ENCODE data around the gene BCLAF3. TPM values are rescaled to one million over a fixed set of nuclear protein-coding genes. Genes with fewer than 3 reads are reported as not detected.
A peak's percentile ranks its signal among the peaks of the same experiment; 100 is the strongest.

Gene BCLAF3
- polyA plus RNA-seq (ENCODE audit: insufficient read length), result 20.4 TPM
- long read RNA-seq, donor 1, result 0 reads
- long read RNA-seq, donor 2, result 0 reads
- long read RNA-seq, donor 3, result 0 reads
- long read RNA-seq, donor 4, result 0 reads
- long read RNA-seq, donor 5, result 0 reads
- long read RNA-seq, donor 6, result 0 reads
- long read RNA-seq, donor 7, result 0 reads
- long read RNA-seq, donor 8, result 0 reads

GRCh38 chrX:19990556-19991349, at the start of gene BCLAF3:
Gene BCLAF3 (minus strand): TSS chrX:19991061. CDS start chrX:19970264, 20,797 bp downstream.
- DNase-seq, result peak; percentile 82

- DNase-seq, result no peak
These were observed 48.1 kb upstream of the BCLAF3 start for GRCh38 chrX:20038966-20039365.

- DNase-seq, result no peak
These were observed 46.3 kb upstream of the BCLAF3 start for GRCh38 chrX:20037186-20037585.

- DNase-seq, result no peak
These were observed 41.3 kb upstream of the BCLAF3 start for GRCh38 chrX:20032201-20032600.

GRCh38 chrX:20029728-20030127, 38.9 kb upstream of the BCLAF3 start:
- DNase-seq, result peak; percentile 1

GRCh38 chrX:20028588-20028987, 37.7 kb upstream of the BCLAF3 start:
- DNase-seq, result no peak

GRCh38 chrX:20026278-20026677, 35.4 kb upstream of the BCLAF3 start:
- DNase-seq, result no peak

- no peak for DNase-seq
These were observed 29.0 kb upstream of the BCLAF3 start for GRCh38 chrX:20019672-20020365.

GRCh38 chrX:20016616-20016945, 25.7 kb upstream of the BCLAF3 start:
- DNase-seq, result no peak

GRCh38 chrX:20015945-20016615, 25.2 kb upstream of the BCLAF3 start:
- no peak for DNase-seq

GRCh38 chrX:20015422-20015821, 24.6 kb upstream of the BCLAF3 start:
- no peak for DNase-seq

- DNase-seq, result no peak
These were observed 20.7 kb upstream of the BCLAF3 start for GRCh38 chrX:20011608-20012007.

GRCh38 chrX:20007962-20008622, 17.2 kb upstream of the BCLAF3 start:
- no peak for DNase-seq

GRCh38 chrX:20005883-20006282, 15.0 kb upstream of the BCLAF3 start:
- no peak for DNase-seq

- DNase-seq, result no peak
These were observed 10.7 kb upstream of the BCLAF3 start for GRCh38 chrX:20001588-20001987.

GRCh38 chrX:19991350-19991718, 473 bp upstream of the BCLAF3 start:
- no peak for DNase-seq

- DNase-seq, result no peak
These were observed 708 bp downstream of the BCLAF3 start for GRCh38 chrX:19990151-19990555.

GRCh38 chrX:19987856-19988255, 3.0 kb downstream of the BCLAF3 start:
- no peak for DNase-seq

GRCh38 chrX:19986531-19986930, 4.3 kb downstream of the BCLAF3 start:
- DNase-seq, result no peak

- no peak for DNase-seq
These were observed 8.9 kb downstream of the BCLAF3 start for GRCh38 chrX:19981947-19982346.

- DNase-seq, result no peak
These were observed 15.0 kb downstream of the BCLAF3 start for GRCh38 chrX:19975845-19976244.

- no peak for DNase-seq
These were observed 17.9 kb downstream of the BCLAF3 start for GRCh38 chrX:19972984-19973383.
